ENCODE data around the gene NFYC.

NFYC gene

GRCh38 chr1:40817791-40818263, 126.3 kb downstream of the NFYC start:
- no peak for TF ChIP-seq JUND (IDR thresholded peaks at IDR 0.05; ENCODE audit: low read depth)
- DNase-seq (ENCODE audit: low read depth in 1 of 2, low spot score in 1 of 2) = no peak
- in situ Hi-C loops (cut with HindIII; ENCODE audit: low pct_unique_long_range_greater_than_20kb, low sequenced_read_pairs) = no loop called here

- TF ChIP-seq JUND (IDR thresholded peaks at IDR 0.05; ENCODE audit: low read depth) = no peak
- in situ Hi-C loops (cut with HindIII; ENCODE audit: low pct_unique_long_range_greater_than_20kb, low sequenced_read_pairs) = no loop called here
- DNase-seq (ENCODE audit: low read depth in 1 of 2, low spot score in 1 of 2) = no peak
These were observed 126.9 kb downstream of the NFYC start for GRCh38 chr1:40818264-40818961.

- in situ Hi-C loops (cut with HindIII; ENCODE audit: low pct_unique_long_range_greater_than_20kb, low sequenced_read_pairs) = no loop called here
- no peak for DNase-seq (ENCODE audit: low read depth in 1 of 2, low spot score in 1 of 2)
- no peak for TF ChIP-seq JUND (IDR thresholded peaks at IDR 0.05; ENCODE audit: low read depth)
These were observed 127.6 kb downstream of the NFYC start for GRCh38 chr1:40819101-40819500.

GRCh38 chr1:40820251-40820797, 128.8 kb downstream of the NFYC start:
- no peak for DNase-seq (ENCODE audit: low read depth in 1 of 2, low spot score in 1 of 2)
- no peak for TF ChIP-seq JUND (IDR thresholded peaks at IDR 0.05; ENCODE audit: low read depth)
- in situ Hi-C loops (cut with HindIII; ENCODE audit: low pct_unique_long_range_greater_than_20kb, low sequenced_read_pairs) = no loop called here
